HepG2 (cell line): ENCODE results near the gene ZNF446. TPM values are rescaled to one million over a fixed set of nuclear protein-coding genes. Genes with fewer than 3 reads are reported as not detected.

Source experiments
- AHR ChIP-seq: IDR thresholded peaks from 2 replicates; pipeline ENCODE4 v1.6.1; 2018; ENCODE audit warnings: missing genetic modification reagents, missing compliant biosample characterization
- ARNT ChIP-seq: fragments of 450-650 bp; IDR thresholded peaks from 2 replicates; pipeline ENCODE4 v1.6.1; 2017
- BRD4 ChIP-seq: sonication (generic); formaldehyde crosslinking; IDR thresholded peaks from 2 replicates; pipeline ENCODE4 v1.4.0; 2020; ENCODE audit warnings: missing genetic modification reagents
- CC2D1A ChIP-seq: sonication (generic); formaldehyde crosslinking; IDR thresholded peaks from 2 replicates; pipeline ENCODE4 v1.8.1; 2023; ENCODE audit warnings: mild to moderate bottlenecking, missing genetic modification reagents
- CEBPB ChIP-seq: IDR thresholded peaks from 2 replicates; pipeline ENCODE4 v1.6.1; 2011; ENCODE audit warnings: low read depth, low read length, improper control_type of control experiment, borderline replicate concordance
- CTCF ChIP-seq: sonication (generic); formaldehyde crosslinking; IDR thresholded peaks from 2 replicates; pipeline ENCODE4 v1.5.0; 2020; ENCODE audit warnings: mild to moderate bottlenecking, missing genetic modification reagents, moderate library complexity
- ETV6 ChIP-seq: sonication (generic); formaldehyde crosslinking; conservative IDR thresholded peaks from 2 replicates; pipeline ENCODE4 v1.4.0; 2020; ENCODE audit warnings: missing genetic modification reagents
- GABPA ChIP-seq, 2 experiments: IDR thresholded peaks; 2 replicates each; pipeline ENCODE4 v1.6.1; 2011 to 2016; ENCODE audit warnings: low read depth in 2 of 2, low read length in 1 of 2, missing biosample characterization in 1 of 2, missing genetic modification characterization in 1 of 2
- IRX3 ChIP-seq: sonication (generic); formaldehyde crosslinking; IDR thresholded peaks from 2 replicates; pipeline ENCODE4 v1.8.1; 2023; ENCODE audit warnings: mild to moderate bottlenecking, low read depth, missing genetic modification reagents, borderline replicate concordance
- MED13 ChIP-seq: sonication (generic); formaldehyde crosslinking; IDR thresholded peaks from 2 replicates; pipeline ENCODE4 v1.5.0; 2020; ENCODE audit warnings: missing genetic modification reagents
- NR1H2 ChIP-seq: sonication (generic); formaldehyde crosslinking; IDR thresholded peaks from 2 replicates; pipeline ENCODE4 v1.8.1; 2022; ENCODE audit warnings: low read depth, missing genetic modification reagents, borderline replicate concordance
- NR2F1 ChIP-seq, 2 experiments: fragments of 450-650 bp in 1 of 2; formaldehyde crosslinking in 1 of 2; IDR thresholded peaks; 2 replicates each; pipeline versions ENCODE4 v1.5.0 to v1.6.1; 2016 to 2020; ENCODE audit warnings: mild to moderate bottlenecking in 1 of 2, missing compliant biosample characterization in 1 of 2, missing genetic modification reagents in 1 of 2, moderate library complexity in 1 of 2
- PHF20 ChIP-seq: sonication (generic); formaldehyde crosslinking; IDR thresholded peaks from 2 replicates; pipeline ENCODE4 v1.5.0; 2020; ENCODE audit warnings: mild to moderate bottlenecking, missing genetic modification reagents
- POLR2G ChIP-seq: fragments of 200-400 bp; formaldehyde crosslinking; IDR thresholded peaks from 2 replicates; pipeline ENCODE4 v1.6.1; 2018; ENCODE audit warnings: mild to moderate bottlenecking, low read depth, low read length, moderate library complexity
- RBM22 ChIP-seq: fragments of 200-400 bp; formaldehyde crosslinking; optimal IDR thresholded peaks from 2 replicates; pipeline ENCODE3; 2017; ENCODE audit warnings: mild to moderate bottlenecking, low read length, moderate library complexity
- SAP130 ChIP-seq: IDR thresholded peaks from 2 replicates; pipeline ENCODE4 v1.6.1; 2016; ENCODE audit warnings: low read depth
- SRSF4 ChIP-seq: fragments of 200-400 bp; formaldehyde crosslinking; IDR thresholded peaks from one replicate; pipeline ENCODE4 v1.6.1; 2018; ENCODE audit warnings: mild to moderate bottlenecking, low read depth, low read length, moderate library complexity; ENCODE audit not compliant: poor library complexity, severe bottlenecking
- ZNF225 ChIP-seq: sonication (generic); formaldehyde crosslinking; IDR thresholded peaks from 2 replicates; pipeline ENCODE4 v1.4.0; 2020; ENCODE audit warnings: mild to moderate bottlenecking, missing genetic modification reagents
- ZNF263 ChIP-seq: sonication (generic); formaldehyde crosslinking; IDR thresholded peaks from 2 replicates; pipeline ENCODE4 v1.4.0; 2020; ENCODE audit warnings: missing genetic modification reagents
- ZNF296 ChIP-seq: sonication (generic); formaldehyde crosslinking; conservative IDR thresholded peaks from 2 replicates; pipeline ENCODE4 v1.5.0; 2020; ENCODE audit warnings: mild to moderate bottlenecking, missing genetic modification reagents
- ZNF557 ChIP-seq: sonication (generic); formaldehyde crosslinking; IDR thresholded peaks from 2 replicates; pipeline ENCODE4 v1.4.0; 2020; ENCODE audit warnings: missing genetic modification reagents
- ZNF605 ChIP-seq: sonication (generic); formaldehyde crosslinking; IDR thresholded peaks from 2 replicates; pipeline ENCODE4 v1.8.0; 2022; ENCODE audit warnings: mild to moderate bottlenecking, missing genetic modification reagents
- polyA plus RNA-seq, 8 experiments: library from polyadenylated mRNA; depleted of rRNA in 3 of 8; stranded (reverse) in 7 of 8; unstranded in 1 of 8; fragments of >200 nt; fragmentation: Illumina TruSeq in 4 of 8; extraction: Trizol in 4 of 8; gene quantifications; 2 replicates each; pipeline versions ENCODE4 v1.2.1 to v1.2.3, GENCODE V29; 2011 to 2016; ENCODE audit warnings: low read depth in 4 of 8, missing spikeins in 1 of 8, mixed read lengths in 1 of 8; ENCODE audit not compliant: insufficient read depth in 1 of 8
- total RNA-seq, 5 experiments: library from RNA; depleted of rRNA; stranded (reverse); fragments of >200 nt; fragmentation: Illumina TruSeq; extraction: Trizol; gene quantifications; 2 replicates each; pipeline ENCODE4 v1.2.3, GENCODE V29; 2016; ENCODE audit warnings: low read depth in 1 of 5
- TF ChIP-seq, protein P1 (sequence below): sonication (generic); formaldehyde crosslinking; IDR thresholded peaks from 2 replicates; pipeline ENCODE4 v1.4.0; 2020; ENCODE audit warnings: low read depth, mild to moderate bottlenecking, missing genetic modification reagents
- TF ChIP-seq, protein P2 (sequence below): sonication (generic); formaldehyde crosslinking; IDR thresholded peaks from 2 replicates; pipeline ENCODE4 v1.4.0; 2020; ENCODE audit warnings: missing genetic modification reagents; ENCODE audit errors: not compliant biosample characterization

Gene ZNF446
- total and polyA plus RNA-seq, 2 of the 13 experiments (the other 11 are each of a cell fraction or from before 2014, with no cell fraction given): 3.0 to 3.6 TPM

GRCh38 chr19:58519087-58519354 lies 42.9 kb downstream of the ZNF446 start (continued):
- TF ChIP-seq, protein P1, sequence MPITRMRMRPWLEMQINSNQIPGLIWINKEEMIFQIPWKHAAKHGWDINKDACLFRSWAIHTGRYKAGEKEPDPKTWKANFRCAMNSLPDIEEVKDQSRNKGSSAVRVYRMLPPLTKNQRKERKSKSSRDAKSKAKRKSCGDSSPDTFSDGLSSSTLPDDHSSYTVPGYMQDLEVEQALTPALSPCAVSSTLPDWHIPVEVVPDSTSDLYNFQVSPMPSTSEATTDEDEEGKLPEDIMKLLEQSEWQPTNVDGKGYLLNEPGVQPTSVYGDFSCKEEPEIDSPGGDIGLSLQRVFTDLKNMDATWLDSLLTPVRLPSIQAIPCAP (CRISPR knock-in tag): no peak
- peak; percentile 72; the same call in 1 of the 2 replicates for TF ChIP-seq MED13 (CRISPR knock-in tag)
- peak; percentile 74 for TF ChIP-seq CTCF
- no peak for TF ChIP-seq NR2F1 (CRISPR knock-in tag; IDR thresholded peaks at IDR 0.05)
- TF ChIP-seq, protein P2, sequence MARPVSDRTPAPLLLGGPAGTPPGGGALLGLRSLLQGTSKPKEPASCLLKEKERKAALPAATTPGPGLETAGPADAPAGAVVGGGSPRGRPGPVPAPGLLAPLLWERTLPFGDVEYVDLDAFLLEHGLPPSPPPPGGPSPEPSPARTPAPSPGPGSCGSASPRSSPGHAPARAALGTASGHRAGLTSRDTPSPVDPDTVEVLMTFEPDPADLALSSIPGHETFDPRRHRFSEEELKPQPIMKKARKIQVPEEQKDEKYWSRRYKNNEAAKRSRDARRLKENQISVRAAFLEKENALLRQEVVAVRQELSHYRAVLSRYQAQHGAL (CRISPR knock-in tag): no peak
- TF ChIP-seq ZNF557 (CRISPR knock-in tag): no peak
- peak; percentile 22 for TF ChIP-seq RBM22
- 0 out of 2 replicates have a peak, but pooled peaks have one; percentile 2 for TF ChIP-seq BRD4 (CRISPR knock-in tag)
- TF ChIP-seq NR1H2 (CRISPR knock-in tag): no peak
- TF ChIP-seq ETV6: no peak
- TF ChIP-seq GABPA (IDR thresholded peaks at IDR 0.05; ENCODE audit: low read depth, low read length): peak; percentile 25; the same call in 1 of the 2 replicates
- TF ChIP-seq GABPA (CRISPR knock-in tag; IDR thresholded peaks at IDR 0.05; ENCODE audit: low read depth): peak; percentile 70
- TF ChIP-seq POLR2G: 0 out of 2 replicates have a peak, but pooled peaks have one; percentile 15
- TF ChIP-seq ZNF263 (CRISPR knock-in tag): peak; percentile 15; the same call in 1 of the 2 replicates
- TF ChIP-seq CC2D1A (CRISPR knock-in tag): 0 out of 2 replicates have a peak, but pooled peaks have one; percentile 4
- no peak for TF ChIP-seq PHF20 (CRISPR knock-in tag)
- TF ChIP-seq CEBPB: no peak
- no peak for TF ChIP-seq SRSF4
- TF ChIP-seq ZNF225 (CRISPR knock-in tag): 0 out of 2 replicates have a peak, but pooled peaks have one; percentile 15
- TF ChIP-seq IRX3: 0 out of 2 replicates have a peak, but pooled peaks have one; percentile 19
- TF ChIP-seq ZNF605 (CRISPR knock-in tag): peak; percentile 18; the same call in 1 of the 2 replicates
- TF ChIP-seq ZNF296: 0 out of 2 replicates have a peak, but pooled peaks have one; percentile 13
- no peak for TF ChIP-seq ARNT
- peak; percentile 31; the same call in 1 of the 2 replicates for TF ChIP-seq SAP130 (CRISPR knock-in tag)
- no peak; the same call in 1 of the 2 replicates for TF ChIP-seq AHR (CRISPR knock-in tag)
